Measurements from ENCODE around the gene SCD5.

The SCD5 gene

GRCh38 chr4:82726596-82726995 is 72.0 kb downstream of the SCD5 start:
- H3K4me1 ChIP-seq (ENCODE audit: low read depth, poor library complexity, severe bottlenecking) = peaks cover 7% of the 10 kb centered on the region
- H3K4me2 ChIP-seq = no peak overlapping the region
- H3K27me3 ChIP-seq (ENCODE audit: insufficient read depth, low read depth) = no peaks in the 10 kb centered on the region
- no peak overlapping the region for H3K4me3 ChIP-seq (IDR thresholded peaks at IDR 0.05; ENCODE audit: insufficient read depth, low read depth, low read length)
- TF ChIP-seq, protein P1, sequence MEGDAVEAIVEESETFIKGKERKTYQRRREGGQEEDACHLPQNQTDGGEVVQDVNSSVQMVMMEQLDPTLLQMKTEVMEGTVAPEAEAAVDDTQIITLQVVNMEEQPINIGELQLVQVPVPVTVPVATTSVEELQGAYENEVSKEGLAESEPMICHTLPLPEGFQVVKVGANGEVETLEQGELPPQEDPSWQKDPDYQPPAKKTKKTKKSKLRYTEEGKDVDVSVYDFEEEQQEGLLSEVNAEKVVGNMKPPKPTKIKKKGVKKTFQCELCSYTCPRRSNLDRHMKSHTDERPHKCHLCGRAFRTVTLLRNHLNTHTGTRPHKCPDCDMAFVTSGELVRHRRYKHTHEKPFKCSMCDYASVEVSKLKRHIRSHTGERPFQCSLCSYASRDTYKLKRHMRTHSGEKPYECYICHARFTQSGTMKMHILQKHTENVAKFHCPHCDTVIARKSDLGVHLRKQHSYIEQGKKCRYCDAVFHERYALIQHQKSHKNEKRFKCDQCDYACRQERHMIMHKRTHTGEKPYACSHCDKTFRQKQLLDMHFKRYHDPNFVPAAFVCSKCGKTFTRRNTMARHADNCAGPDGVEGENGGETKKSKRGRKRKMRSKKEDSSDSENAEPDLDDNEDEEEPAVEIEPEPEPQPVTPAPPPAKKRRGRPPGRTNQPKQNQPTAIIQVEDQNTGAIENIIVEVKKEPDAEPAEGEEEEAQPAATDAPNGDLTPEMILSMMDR (conservative IDR thresholded peaks at IDR 0.05; ENCODE audit: low read depth, low read length) = no peak
- no peak overlapping the region for H3K9ac ChIP-seq
- no peak overlapping the region for H3K27ac ChIP-seq
- H3K36me3 ChIP-seq (ENCODE audit: insufficient read depth) = no peaks in the 10 kb centered on the region
- no peak overlapping the region for H2AFZ ChIP-seq (ENCODE audit: low read depth)
- no peaks in the 10 kb centered on the region for H4K20me1 ChIP-seq (ENCODE audit: insufficient read depth)
- H3K79me2 ChIP-seq (ENCODE audit: insufficient read depth, low read depth) = no peaks in the 10 kb centered on the region

GRCh38 chr4:82721819-82722423 is 76.7 kb downstream of the SCD5 start:
- H3K79me2 ChIP-seq (ENCODE audit: insufficient read depth, low read depth) = no peaks in the 10 kb centered on the region
- H3K27me3 ChIP-seq (ENCODE audit: insufficient read depth, low read depth) = no peaks in the 10 kb centered on the region
- H2AFZ ChIP-seq (ENCODE audit: low read depth) = no peak overlapping the region
- no peak overlapping the region for H3K27ac ChIP-seq
- no peak overlapping the region for H3K9ac ChIP-seq
- TF ChIP-seq, protein P1 (conservative IDR thresholded peaks at IDR 0.05; ENCODE audit: low read depth, low read length) = peak; percentile 68
- peaks cover 13% of the 10 kb centered on the region for H3K4me1 ChIP-seq (ENCODE audit: low read depth, poor library complexity, severe bottlenecking)
- H4K20me1 ChIP-seq (ENCODE audit: insufficient read depth) = no peaks in the 10 kb centered on the region
- no peak overlapping the region for H3K4me2 ChIP-seq
- H3K36me3 ChIP-seq (ENCODE audit: insufficient read depth) = no peaks in the 10 kb centered on the region
- H3K4me3 ChIP-seq (IDR thresholded peaks at IDR 0.05; ENCODE audit: insufficient read depth, low read depth, low read length) = no peak overlapping the region

DNA sequence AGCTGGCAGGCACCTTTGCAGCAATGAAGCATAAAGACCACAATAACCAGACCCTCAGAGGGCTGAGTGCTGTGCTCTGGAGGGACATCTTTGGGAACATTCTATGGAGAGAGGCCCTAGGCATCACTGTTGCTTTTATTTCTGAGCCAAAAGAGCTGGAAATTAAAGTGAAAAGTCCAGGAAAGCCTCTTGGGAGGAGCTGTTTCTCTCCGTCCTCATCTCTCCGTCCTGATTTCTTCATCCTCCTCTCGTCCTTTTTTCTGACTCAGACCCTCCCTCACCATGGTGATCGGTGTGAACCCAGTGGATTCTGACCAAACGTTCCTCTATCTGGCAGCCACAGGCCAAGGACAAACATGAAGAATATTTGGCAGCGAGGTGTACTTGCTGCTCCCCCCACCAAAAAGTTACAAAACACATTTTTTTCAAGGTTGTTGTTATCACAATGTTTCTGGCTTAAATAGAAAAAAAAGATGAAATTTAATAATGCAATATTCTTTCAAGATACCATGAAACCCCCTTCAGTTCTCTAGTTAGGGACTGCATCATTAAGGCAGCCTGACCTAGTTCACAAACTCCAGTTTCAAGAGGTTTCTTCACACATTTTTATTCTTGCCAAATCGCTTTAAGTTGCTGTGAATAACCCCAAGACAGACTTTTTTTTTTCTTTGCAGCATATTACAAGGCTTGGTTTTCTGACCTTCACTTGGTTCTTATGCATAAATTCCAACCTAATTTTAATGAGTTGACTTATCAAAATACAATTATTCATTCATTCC is 80.2 kb downstream of the SCD5 start:
- no peaks in the 10 kb centered on the region for H3K36me3 ChIP-seq (ENCODE audit: insufficient read depth)
- H4K20me1 ChIP-seq (ENCODE audit: insufficient read depth) = no peaks in the 10 kb centered on the region
- H3K27me3 ChIP-seq (ENCODE audit: insufficient read depth, low read depth) = no peaks in the 10 kb centered on the region
- H3K4me1 ChIP-seq (ENCODE audit: low read depth, poor library complexity, severe bottlenecking) = peaks cover 13% of the 10 kb centered on the region
- TF ChIP-seq, protein P1 (conservative IDR thresholded peaks at IDR 0.05; ENCODE audit: low read depth, low read length) = no peak
- no peak overlapping the region for H3K27ac ChIP-seq
- no peak overlapping the region for H3K4me3 ChIP-seq (IDR thresholded peaks at IDR 0.05; ENCODE audit: insufficient read depth, low read depth, low read length)
- H2AFZ ChIP-seq (ENCODE audit: low read depth) = no peak overlapping the region
- no peak overlapping the region for H3K9ac ChIP-seq
- no peak overlapping the region for H3K4me2 ChIP-seq
- H3K79me2 ChIP-seq (ENCODE audit: insufficient read depth, low read depth) = no peaks in the 10 kb centered on the region

DNA sequence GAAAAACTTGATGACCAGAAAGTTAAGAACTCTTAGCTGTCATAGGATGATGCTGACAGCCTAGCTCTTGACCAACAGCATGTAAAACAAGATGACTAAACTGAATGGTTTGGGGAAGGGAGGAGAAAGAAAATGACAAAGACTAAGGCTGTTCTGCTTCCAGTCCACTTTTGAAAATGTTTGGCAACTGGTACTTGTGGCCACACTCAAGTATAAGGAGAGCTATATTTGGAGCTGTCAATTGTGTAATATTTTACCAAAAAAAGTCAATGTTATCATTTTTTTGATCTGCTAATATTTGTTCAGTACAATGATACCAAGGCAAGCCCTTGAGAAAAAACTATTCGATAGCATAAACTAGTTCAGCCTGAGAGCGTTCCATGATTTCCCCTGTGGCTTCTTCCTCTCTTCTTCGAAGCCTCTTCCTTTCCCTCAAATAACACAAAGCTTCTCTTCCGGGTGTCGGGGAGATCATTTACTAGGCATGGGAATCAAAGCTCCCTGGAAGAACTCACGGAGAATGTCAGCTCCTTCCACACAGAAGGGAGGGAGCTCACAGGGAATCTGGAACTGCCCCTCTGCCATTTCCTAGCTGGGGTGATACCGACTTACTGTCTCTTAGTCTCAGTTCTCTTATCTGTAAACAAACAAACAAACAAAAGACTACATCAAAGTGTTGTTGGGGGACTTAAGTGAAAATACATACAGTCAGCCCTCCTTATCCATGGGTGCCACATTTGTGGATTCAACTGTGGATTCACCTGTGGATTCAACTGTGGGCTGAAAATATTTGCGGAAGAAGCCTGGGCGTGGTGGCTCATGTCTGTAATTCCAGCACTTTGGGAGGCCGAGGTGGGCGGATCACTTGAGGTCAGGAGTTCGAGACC is 82.6 kb downstream of the SCD5 start:
- no peaks in the 10 kb centered on the region for H3K36me3 ChIP-seq (ENCODE audit: insufficient read depth)
- no peak overlapping the region for H3K4me2 ChIP-seq
- no peak overlapping the region for H3K9ac ChIP-seq
- no peak overlapping the region for H2AFZ ChIP-seq (ENCODE audit: low read depth)
- no peaks in the 10 kb centered on the region for H3K79me2 ChIP-seq (ENCODE audit: insufficient read depth, low read depth)
- no peaks in the 10 kb centered on the region for H3K4me1 ChIP-seq (ENCODE audit: low read depth, poor library complexity, severe bottlenecking)
- H3K4me3 ChIP-seq (IDR thresholded peaks at IDR 0.05; ENCODE audit: insufficient read depth, low read depth, low read length) = no peak overlapping the region
- TF ChIP-seq, protein P1 (conservative IDR thresholded peaks at IDR 0.05; ENCODE audit: low read depth, low read length) = no peak
- H3K27ac ChIP-seq = no peak overlapping the region
- no peaks in the 10 kb centered on the region for H3K27me3 ChIP-seq (ENCODE audit: insufficient read depth, low read depth)
- H4K20me1 ChIP-seq (ENCODE audit: insufficient read depth) = no peaks in the 10 kb centered on the region
